ENCODE data around the gene ARHGEF12. TPM values are rescaled to one million over a fixed set of nuclear protein-coding genes. Genes with fewer than 3 reads are reported as not detected.

Gene ARHGEF12
- total RNA-seq, 2 experiments from 2014 or later = 9.6 to 10.2 TPM

- ChIA-PET POLR2A (no interaction called here), CTCF (no interaction called here)
- ATAC-seq (no peak), DNase-seq (no peak)
- H3K27me3 Mint-ChIP-seq = no peaks in the 10 kb centered on the region
- no peak for TF ChIP-seq CTCF (IDR thresholded peaks at IDR 0.05)
- H3K9me3 Mint-ChIP-seq = no peaks in the 10 kb centered on the region
- no peak overlapping the region for H3K27ac Mint-ChIP-seq
- H3K4me1 Mint-ChIP-seq (ENCODE audit: low read depth) = peaks cover 15% of the 10 kb centered on the region
- intact Hi-C loops (cut with micrococcal nuclease) = loop anchor here (10.0 kb wide), 1 partner anchor 95 kb away; the partner anchor contains the start of gene ARHGEF12
- no peaks in the 10 kb centered on the region for H3K36me3 Mint-ChIP-seq (ENCODE audit: low read depth)
- no peak overlapping the region for H3K4me3 Mint-ChIP-seq
Measured at GRCh38 chr11:120430146-120430545, 93.9 kb downstream of the ARHGEF12 start.

- Mint-ChIP-seq H3K4me1 (ENCODE audit: low read depth) (peaks cover 15% of the 10 kb centered on the region), H3K36me3 (ENCODE audit: low read depth) (no peaks in the 10 kb centered on the region), H3K9me3 (no peaks in the 10 kb centered on the region), H3K27me3 (no peaks in the 10 kb centered on the region), H3K4me3 (no peak overlapping the region), H3K27ac (peak overlapping the region; percentile 32)
- peak; percentile 41 for TF ChIP-seq CTCF (IDR thresholded peaks at IDR 0.05)
- CTCF ChIA-PET = interaction anchor here (0.7 to 1.3 kb wide), 3 partner anchors 13 to 94 kb away, joined by 3 read pairs; no protein-coding TSS in a partner anchor
- POLR2A ChIA-PET = interaction anchor here (0.9 kb wide), 1 partner anchor 97 kb away, joined by 3 read pairs; no protein-coding TSS in a partner anchor
- intact Hi-C loops (cut with micrococcal nuclease) = loop anchor here (10.0 kb wide), 1 partner anchor 97 kb away; the partner anchor contains the start of gene ARHGEF12
- DNase-seq (peak; percentile 12), ATAC-seq (peak; percentile 90)
Measured at GRCh38 chr11:120431633-120432032, 95.4 kb downstream of the ARHGEF12 start.

GRCh38 chr11:120432056-120433018 lies 96.1 kb downstream of the ARHGEF12 start:
- DNase-seq = peak; percentile 38
- POLR2A ChIA-PET = interaction anchor here (0.9 kb wide), 1 partner anchor 97 kb away, joined by 3 read pairs; no protein-coding TSS in a partner anchor

GRCh38 chr11:120441592-120441991 lies 105.4 kb downstream of the ARHGEF12 start:
- DNase-seq = no peak
- no peak for ATAC-seq
- intact Hi-C loops (cut with micrococcal nuclease) = no loop called here
- H3K9me3 Mint-ChIP-seq = no peaks in the 10 kb centered on the region
- H3K4me1 Mint-ChIP-seq (ENCODE audit: low read depth) = no peaks in the 10 kb centered on the region
- H3K27ac Mint-ChIP-seq = no peak overlapping the region
- no peak for TF ChIP-seq CTCF (IDR thresholded peaks at IDR 0.05)
- CTCF ChIA-PET = no interaction called here
- peaks cover 12% of the 10 kb centered on the region for H3K36me3 Mint-ChIP-seq (ENCODE audit: low read depth)
- H3K27me3 Mint-ChIP-seq = no peaks in the 10 kb centered on the region
- POLR2A ChIA-PET = no interaction called here
- H3K4me3 Mint-ChIP-seq = no peak overlapping the region

More at GRCh38 chr11:120432056-120433018, 96.1 kb downstream of the ARHGEF12 start:
- H3K4me1 Mint-ChIP-seq (ENCODE audit: low read depth) = peaks cover 15% of the 10 kb centered on the region
- H3K36me3 Mint-ChIP-seq (ENCODE audit: low read depth) = no peaks in the 10 kb centered on the region
- peak; percentile 90 for ATAC-seq
- H3K9me3 Mint-ChIP-seq = no peaks in the 10 kb centered on the region
- TF ChIP-seq CTCF (IDR thresholded peaks at IDR 0.05) = no peak
- H3K27me3 Mint-ChIP-seq = no peaks in the 10 kb centered on the region
- CTCF ChIA-PET = interaction anchor here (0.7 to 1.3 kb wide), 3 partner anchors 12 to 95 kb away, joined by 3 read pairs; no protein-coding TSS in a partner anchor
- intact Hi-C loops (cut with micrococcal nuclease) = loop anchor here (10.0 kb wide), 1 partner anchor 98 kb away; the partner anchor contains the start of gene ARHGEF12
- peak overlapping the region; percentile 32 for H3K27ac Mint-ChIP-seq
- H3K4me3 Mint-ChIP-seq = no peak overlapping the region

GRCh38 chr11:120442031-120442430 lies 105.8 kb downstream of the ARHGEF12 start:
- H3K4me1 Mint-ChIP-seq (ENCODE audit: low read depth) = no peaks in the 10 kb centered on the region
- no peak overlapping the region for H3K27ac Mint-ChIP-seq
- H3K9me3 Mint-ChIP-seq = no peaks in the 10 kb centered on the region
- H3K27me3 Mint-ChIP-seq = no peaks in the 10 kb centered on the region
- POLR2A ChIA-PET = no interaction called here
- no peak for TF ChIP-seq CTCF (IDR thresholded peaks at IDR 0.05)
- DNase-seq (no peak), ATAC-seq (no peak)
- H3K36me3 Mint-ChIP-seq (ENCODE audit: low read depth) = peaks cover 12% of the 10 kb centered on the region
- CTCF ChIA-PET = no interaction called here
- H3K4me3 Mint-ChIP-seq = no peak overlapping the region
- intact Hi-C loops (cut with micrococcal nuclease) = no loop called here
